ENCODE measurements around the gene HOXB7. TPM values are rescaled to one million over a fixed set of nuclear protein-coding genes. Genes with fewer than 3 reads are reported as not detected.
A peak's percentile ranks its signal among the peaks of the same experiment; 100 is the strongest.

Gene HOXB7
- total RNA-seq, 4 donors from 2014 or later = 10.7 to 22.8 (median 19.0) TPM

DNA sequence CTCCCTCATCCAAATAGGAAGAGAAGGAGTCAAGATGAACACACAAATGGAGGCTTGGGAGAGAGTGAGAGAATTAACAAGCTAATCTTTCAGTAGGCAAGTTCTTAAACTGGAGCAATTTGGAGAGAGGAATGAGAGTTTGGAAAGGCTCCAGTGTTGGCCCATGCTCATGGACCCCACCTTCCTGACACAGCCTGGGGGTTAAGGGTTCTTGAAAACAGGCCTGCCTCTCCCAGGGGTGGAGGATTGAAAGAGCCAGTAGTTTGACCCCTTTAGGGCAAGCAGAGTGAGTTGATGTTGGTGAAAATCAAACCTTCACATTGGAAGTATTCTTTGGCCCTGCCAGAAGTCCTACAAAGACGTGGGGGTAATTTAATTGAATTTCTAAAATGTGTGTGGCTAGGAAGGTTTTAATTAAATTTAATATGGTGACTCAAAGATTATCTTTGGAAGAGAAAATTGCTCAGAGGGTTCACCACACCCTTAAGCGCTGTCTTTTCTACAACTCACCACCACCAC lies 26.5 kb downstream of the HOXB7 start:
- no peaks in the 10 kb centered on the region for H3K36me3 ChIP-seq
- TF ChIP-seq, protein P1, sequence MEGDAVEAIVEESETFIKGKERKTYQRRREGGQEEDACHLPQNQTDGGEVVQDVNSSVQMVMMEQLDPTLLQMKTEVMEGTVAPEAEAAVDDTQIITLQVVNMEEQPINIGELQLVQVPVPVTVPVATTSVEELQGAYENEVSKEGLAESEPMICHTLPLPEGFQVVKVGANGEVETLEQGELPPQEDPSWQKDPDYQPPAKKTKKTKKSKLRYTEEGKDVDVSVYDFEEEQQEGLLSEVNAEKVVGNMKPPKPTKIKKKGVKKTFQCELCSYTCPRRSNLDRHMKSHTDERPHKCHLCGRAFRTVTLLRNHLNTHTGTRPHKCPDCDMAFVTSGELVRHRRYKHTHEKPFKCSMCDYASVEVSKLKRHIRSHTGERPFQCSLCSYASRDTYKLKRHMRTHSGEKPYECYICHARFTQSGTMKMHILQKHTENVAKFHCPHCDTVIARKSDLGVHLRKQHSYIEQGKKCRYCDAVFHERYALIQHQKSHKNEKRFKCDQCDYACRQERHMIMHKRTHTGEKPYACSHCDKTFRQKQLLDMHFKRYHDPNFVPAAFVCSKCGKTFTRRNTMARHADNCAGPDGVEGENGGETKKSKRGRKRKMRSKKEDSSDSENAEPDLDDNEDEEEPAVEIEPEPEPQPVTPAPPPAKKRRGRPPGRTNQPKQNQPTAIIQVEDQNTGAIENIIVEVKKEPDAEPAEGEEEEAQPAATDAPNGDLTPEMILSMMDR (IDR thresholded peaks at IDR 0.05) = no peak
- TF ChIP-seq POLR2A (IDR thresholded peaks at IDR 0.05) = no peak
- H3K27me3 ChIP-seq = no peaks in the 10 kb centered on the region
- peak overlapping the region in 2 of 4 donors; percentile 89 to 92 for H3K27ac ChIP-seq
- DNase-seq = no peak
- peaks cover 0 to 62% (median 5%) of the 10 kb centered on the region in 4 donors for H3K4me1 ChIP-seq
- no peaks in the 10 kb centered on the region for H3K9me3 ChIP-seq
- H3K4me3 ChIP-seq = no peak overlapping the region

DNA sequence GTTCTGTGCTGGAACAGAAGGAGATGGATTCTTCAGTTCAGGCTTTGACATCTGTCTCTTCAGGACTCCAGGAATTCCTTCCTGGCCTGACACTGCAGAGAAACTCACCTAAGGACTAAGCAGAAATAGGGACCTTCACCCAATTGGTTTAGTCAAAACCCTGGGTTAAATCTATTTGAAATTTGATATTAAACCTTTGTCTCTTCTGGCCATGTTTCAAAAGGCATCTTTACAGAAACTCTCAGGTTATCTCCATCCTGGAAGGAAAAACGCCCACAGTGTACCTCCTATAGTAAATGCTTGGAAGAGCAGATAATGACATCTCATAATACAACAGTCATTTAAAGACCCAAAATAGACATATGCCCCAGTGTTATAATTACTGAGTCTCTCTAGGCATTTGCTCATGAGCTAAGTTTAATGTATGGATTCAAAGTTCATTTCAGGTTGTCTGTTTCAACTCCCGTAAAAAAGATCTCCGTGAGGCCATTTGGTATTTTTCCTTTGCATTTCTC lies 27.1 kb downstream of the HOXB7 start:
- H3K27ac ChIP-seq = peak overlapping the region in 2 of 4 donors; percentile 89 to 92
- TF ChIP-seq, protein P1 (IDR thresholded peaks at IDR 0.05) = no peak
- no peak for TF ChIP-seq POLR2A (IDR thresholded peaks at IDR 0.05)
- no peaks in the 10 kb centered on the region for H3K9me3 ChIP-seq
- peaks cover 0 to 67% (median 5%) of the 10 kb centered on the region in 4 donors for H3K4me1 ChIP-seq
- H3K27me3 ChIP-seq = no peaks in the 10 kb centered on the region
- no peak for DNase-seq
- no peaks in the 10 kb centered on the region for H3K36me3 ChIP-seq
- H3K4me3 ChIP-seq = no peak overlapping the region

DNA sequence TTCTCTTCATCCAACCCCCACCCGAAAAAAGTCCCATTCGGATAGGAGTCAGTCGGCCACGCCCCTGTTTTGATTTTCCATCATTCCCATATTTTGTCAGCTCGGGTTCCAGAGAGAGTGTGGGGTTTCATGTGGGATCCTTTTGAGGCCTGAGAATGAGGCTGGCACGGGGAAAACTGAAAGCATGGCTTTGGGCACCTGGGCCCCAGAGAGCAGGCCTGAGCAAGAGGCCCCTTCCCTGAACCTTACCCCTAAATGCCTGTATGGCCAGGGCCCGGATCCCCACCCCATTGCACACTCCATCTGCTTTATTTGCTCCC lies 28.1 kb downstream of the HOXB7 start:
- no peak for TF ChIP-seq POLR2A (IDR thresholded peaks at IDR 0.05)
- TF ChIP-seq, protein P1 (IDR thresholded peaks at IDR 0.05) = no peak
- no peak for DNase-seq
- Histone ChIP-seq H3K4me3 (peak overlapping the region in 1 of 4 donors; percentile 61), H3K36me3 (no peaks in the 10 kb centered on the region), H3K9me3 (no peaks in the 10 kb centered on the region), H3K27ac (peak overlapping the region; percentile 71 to 92 (median 84)), H3K4me1 (peaks cover 0 to 70% (median 6%) of the 10 kb centered on the region in 4 donors), H3K27me3 (no peaks in the 10 kb centered on the region)

DNA sequence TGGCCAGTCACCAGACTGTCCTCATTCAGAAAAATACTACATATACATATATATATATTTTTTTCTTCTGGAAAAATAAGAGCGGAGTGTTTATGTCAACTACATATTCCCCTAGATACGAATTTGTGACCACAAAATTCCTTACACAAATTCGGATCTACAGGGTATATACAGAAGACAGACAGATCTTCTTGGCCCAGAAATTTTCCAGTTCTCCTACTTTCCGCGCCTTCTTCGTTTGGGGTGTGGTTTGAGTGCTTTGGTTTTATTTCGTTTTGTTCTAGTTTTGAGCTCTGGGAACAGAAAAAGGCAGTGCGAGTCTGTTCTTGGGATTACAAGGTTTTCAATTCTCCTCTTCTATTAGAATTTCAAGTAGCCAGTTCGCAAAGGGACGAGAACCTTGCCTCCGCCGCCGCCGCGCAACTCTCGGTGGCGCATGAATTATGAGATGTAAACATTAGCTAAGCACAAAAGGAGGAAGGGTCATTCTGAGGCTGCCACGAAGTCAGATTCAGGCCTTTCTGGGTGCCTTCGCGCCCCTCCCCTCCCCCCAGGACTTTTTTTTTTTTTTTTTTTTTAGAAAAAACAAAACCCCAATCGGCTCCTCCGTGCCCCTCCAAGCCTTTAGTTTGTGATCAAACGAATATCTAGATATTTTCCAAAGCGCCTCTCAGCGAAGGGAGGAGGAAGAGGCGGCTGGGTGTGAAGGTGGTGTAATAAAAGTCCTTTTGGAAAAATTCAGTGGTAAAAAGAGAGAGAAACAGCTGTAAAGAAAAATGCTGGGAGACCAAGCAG lies 30.9 kb downstream of the HOXB7 start:
- Histone ChIP-seq H3K4me1 (peaks cover 0 to 69% (median 5%) of the 10 kb centered on the region in 4 donors), H3K4me3 (peak overlapping the region in 2 of 4 donors; percentile 15 to 61), H3K36me3 (peaks cover 0 to 4% (median 0%) of the 10 kb centered on the region in 3 donors), H3K27ac (peak overlapping the region; percentile 77 to 92 (median 84)), H3K9me3 (no peaks in the 10 kb centered on the region), H3K27me3 (no peaks in the 10 kb centered on the region)
- DNase-seq = peak in 1 of 3 donors; percentile 64
- no peak for TF ChIP-seq POLR2A (IDR thresholded peaks at IDR 0.05)
- TF ChIP-seq, protein P1 (IDR thresholded peaks at IDR 0.05) = no peak

DNA sequence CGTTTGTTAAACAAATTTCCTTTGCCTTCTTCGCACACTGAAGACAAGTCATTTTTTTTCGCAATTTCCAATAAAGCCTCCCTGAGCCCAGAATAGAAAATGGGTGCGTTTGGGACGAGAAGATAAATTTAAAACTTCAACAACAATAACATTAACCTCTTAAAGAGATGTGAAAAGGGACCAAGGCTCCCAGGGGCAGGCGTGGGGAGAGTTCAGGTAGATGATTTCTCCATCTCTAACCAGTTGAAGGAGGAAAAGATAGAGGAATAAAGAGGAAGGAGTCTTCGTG lies 31.4 kb downstream of the HOXB7 start:
- Histone ChIP-seq H3K27ac (peak overlapping the region; percentile 77 to 92 (median 82)), H3K4me1 (peaks cover 0 to 64% (median 5%) of the 10 kb centered on the region in 4 donors), H3K9me3 (no peaks in the 10 kb centered on the region), H3K27me3 (no peaks in the 10 kb centered on the region), H3K36me3 (peaks cover 0 to 4% (median 0%) of the 10 kb centered on the region in 3 donors), H3K4me3 (peak overlapping the region in 2 of 4 donors; percentile 61 to 82)
- TF ChIP-seq, protein P1 (IDR thresholded peaks at IDR 0.05) = no peak
- no peak for TF ChIP-seq POLR2A (IDR thresholded peaks at IDR 0.05)
- no peak for DNase-seq

All from Peyer's patch (tissue), 4 donors.